ENCODE results near the gene CTSE.

CTSE gene

DNA sequence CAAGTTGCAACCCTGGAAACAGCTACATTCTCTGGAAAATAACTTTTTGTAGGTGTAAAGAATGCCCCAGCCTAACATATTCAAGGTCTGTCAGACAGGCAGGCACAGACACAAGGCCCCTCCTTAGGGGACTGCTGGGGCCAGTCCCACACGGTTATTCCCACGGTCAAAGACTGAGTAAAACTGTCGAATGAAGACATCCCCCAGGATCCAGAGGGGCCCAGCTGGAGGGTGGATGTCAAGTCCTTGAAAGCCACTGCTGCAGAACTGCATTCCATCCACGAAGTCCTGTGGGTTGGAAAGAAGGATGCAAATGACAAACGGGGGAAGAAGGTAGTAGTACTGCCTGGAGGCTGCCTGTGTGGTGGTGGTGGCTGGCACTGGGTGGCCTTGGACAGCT, 13.6 kb downstream of the CTSE start:
- DNase-seq (ENCODE audit: low read depth): no peak
- H3K4me3 ChIP-seq (ENCODE audit: low read length): no peak overlapping the region
- no peak for TF ChIP-seq CTCF (conservative IDR thresholded peaks at IDR 0.05; ENCODE audit: low read depth, low read length)

DNA sequence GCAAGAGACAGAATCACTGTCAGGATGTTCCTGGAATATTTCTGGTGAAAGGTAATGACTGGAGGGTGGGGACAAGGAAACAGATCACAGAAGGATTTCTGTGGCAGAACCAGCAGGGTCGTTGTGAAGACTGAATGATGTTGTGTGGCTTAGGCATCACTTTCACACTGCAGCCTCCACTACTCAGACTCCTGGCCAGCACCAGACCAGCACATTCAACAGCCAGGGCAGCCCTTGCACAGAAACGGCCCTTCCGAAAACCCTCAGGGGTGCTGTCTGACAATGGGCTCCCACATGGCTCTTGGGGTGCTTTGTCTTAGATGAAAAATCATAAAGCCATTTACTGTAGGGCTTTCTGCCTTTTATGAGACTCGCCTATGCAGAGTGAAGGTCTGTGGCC, 16.7 kb downstream of the CTSE start:
- H3K4me3 ChIP-seq (ENCODE audit: low read length): no peak overlapping the region
- TF ChIP-seq CTCF (conservative IDR thresholded peaks at IDR 0.05; ENCODE audit: low read depth, low read length): no peak
- no peak for DNase-seq (ENCODE audit: low read depth)

DNA sequence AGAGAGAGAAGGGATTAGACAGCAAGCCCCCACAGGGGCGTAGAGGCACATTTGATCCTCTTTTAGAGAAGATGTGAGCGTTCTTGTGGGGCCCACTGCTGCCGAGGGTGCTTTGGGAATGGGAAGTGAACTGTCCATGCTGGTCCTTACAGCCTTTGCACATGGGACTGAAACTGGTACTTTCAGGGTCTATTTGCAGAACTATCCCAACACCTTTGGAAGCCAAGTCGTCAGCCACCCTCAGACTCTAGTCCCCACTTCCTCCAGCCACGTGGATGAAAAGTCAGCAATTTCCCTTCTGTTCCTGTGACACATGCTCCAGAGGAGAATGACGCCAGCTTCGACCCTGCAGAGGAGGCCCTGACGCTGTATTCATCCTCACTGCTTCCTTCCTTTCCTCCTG, 17.9 kb downstream of the CTSE start:
- no peak for DNase-seq (ENCODE audit: low read depth)
- no peak for TF ChIP-seq CTCF (conservative IDR thresholded peaks at IDR 0.05; ENCODE audit: low read depth, low read length)
- H3K4me3 ChIP-seq (ENCODE audit: low read length): no peak overlapping the region

GRCh38 chr1:206005234-206005633, 18.5 kb downstream of the CTSE start:
- no peak overlapping the region for H3K4me3 ChIP-seq (ENCODE audit: low read length)
- no peak for TF ChIP-seq CTCF (conservative IDR thresholded peaks at IDR 0.05; ENCODE audit: low read depth, low read length)
- DNase-seq (ENCODE audit: low read depth): no peak

GRCh38 chr1:206004826-206005225, 18.9 kb downstream of the CTSE start:
- DNase-seq (ENCODE audit: low read depth): no peak
- TF ChIP-seq CTCF (conservative IDR thresholded peaks at IDR 0.05; ENCODE audit: low read depth, low read length): no peak
- H3K4me3 ChIP-seq (ENCODE audit: low read length): no peak overlapping the region

- no peak for TF ChIP-seq CTCF (conservative IDR thresholded peaks at IDR 0.05; ENCODE audit: low read depth, low read length)
- DNase-seq (ENCODE audit: low read depth): no peak
- no peak overlapping the region for H3K4me3 ChIP-seq (ENCODE audit: low read length)
Observed at GRCh38 chr1:206003854-206004800, 19.6 kb downstream of the CTSE start.

All from retinal pigment epithelial cell (primary cell).